HAP-1 (cell line): ENCODE measurements around the gene SNRPA1.

ENCODE experiments used
- DNase-seq, 2 experiments: peaks; one replicate each; pipeline ENCODE4 v3.0.0-alpha.2; 2016 to 2020; ENCODE audit warnings: low spot score in 2 of 2
- H3K27me3 ChIP-seq: fragments of 250-450 bp; sonication (Bioruptor Pico); 2 replicates; pipeline ENCODE4 v1.5.1; 2020; ENCODE audit warnings: low read depth, mild to moderate bottlenecking, moderate library complexity
- H3K36me3 ChIP-seq: fragments of 250-450 bp; sonication (Bioruptor Pico); replicated peaks from 2 replicates; pipeline ENCODE4 v1.5.1; 2020; ENCODE audit warnings: mild to moderate bottlenecking
- H3K4me1 ChIP-seq: fragments of 250-450 bp; sonication (Bioruptor Pico); 2 replicates; pipeline ENCODE4 v1.5.1; 2020; ENCODE audit warnings: mild to moderate bottlenecking
- H3K4me3 ChIP-seq: fragments of 250-450 bp; sonication (Bioruptor Pico); 2 replicates; pipeline ENCODE4 v1.5.1; 2020; ENCODE audit warnings: mild to moderate bottlenecking, moderate library complexity
- H3K9me3 ChIP-seq: fragments of 250-450 bp; sonication (Bioruptor Pico); 2 replicates; pipeline ENCODE4 v1.5.1; 2020; ENCODE audit warnings: mild to moderate bottlenecking, moderate library complexity
- in situ Hi-C: fragments of 300-500 bp; cut with MboI; formaldehyde crosslinking; loops from 3 replicates; pipeline ENCODE4 v1.14.3; 2020; ENCODE audit warnings: low sequenced_read_pairs, inconsistent platforms, mixed read lengths

Gene SNRPA1

DNA sequence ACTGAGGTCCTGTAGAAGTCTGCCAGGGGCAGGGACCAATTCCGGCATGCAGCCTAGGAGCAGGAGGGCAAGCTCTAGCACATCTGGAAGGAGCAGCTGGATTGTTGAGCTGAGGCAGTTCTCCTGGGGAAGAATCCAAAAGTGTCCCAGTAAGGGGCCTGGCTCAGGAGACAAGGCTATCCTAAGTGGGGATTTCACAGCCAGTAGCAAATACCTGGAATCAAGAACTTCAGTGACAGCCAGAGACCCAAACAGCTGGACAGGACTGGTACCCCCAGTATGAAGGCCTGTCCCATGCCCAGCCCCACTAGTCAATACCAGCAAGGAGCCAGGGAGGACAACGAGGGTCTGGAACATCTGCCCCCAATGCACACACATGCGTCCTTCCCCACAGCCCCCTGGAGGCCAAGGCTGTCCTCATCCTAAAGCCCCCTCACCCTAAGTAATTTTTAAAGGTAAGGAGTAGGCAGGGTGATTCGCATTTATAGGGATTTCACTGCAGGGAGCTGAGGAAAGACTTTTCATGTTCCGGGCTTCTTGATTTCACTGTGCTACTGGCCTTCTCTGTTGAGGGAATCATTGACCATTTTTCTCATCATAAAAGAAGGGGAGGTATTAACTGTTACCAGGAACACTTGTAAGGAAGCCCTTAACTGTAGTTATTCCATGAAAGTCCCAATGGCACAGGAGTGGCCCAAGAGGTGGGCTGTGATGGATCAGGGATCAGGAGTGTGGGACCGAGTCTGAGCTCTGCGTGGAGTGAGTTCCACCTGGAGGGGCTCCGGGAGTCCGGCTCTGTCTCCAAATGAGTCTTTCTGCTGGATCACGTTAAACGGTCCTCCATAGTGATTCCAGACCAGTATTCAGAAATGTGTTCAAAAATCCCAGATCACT, 40.6 kb downstream of the SNRPA1 start:
- Histone ChIP-seq H3K27me3 (0 out of 2 replicates have a peak, but pooled peaks cover 3% of the 10 kb centered on the region), H3K4me3 (no peak overlapping the region), H3K9me3 (no peaks in the 10 kb centered on the region), H3K4me1 (peaks cover 7% of the 10 kb centered on the region), H3K36me3 (no peaks in the 10 kb centered on the region)
- DNase-seq: no peak
- in situ Hi-C loops: loop anchor here (5.0 to 25.0 kb wide), 3 partner anchors 167 to 342 kb away; partner anchors contain the start of gene LRRK1

DNA sequence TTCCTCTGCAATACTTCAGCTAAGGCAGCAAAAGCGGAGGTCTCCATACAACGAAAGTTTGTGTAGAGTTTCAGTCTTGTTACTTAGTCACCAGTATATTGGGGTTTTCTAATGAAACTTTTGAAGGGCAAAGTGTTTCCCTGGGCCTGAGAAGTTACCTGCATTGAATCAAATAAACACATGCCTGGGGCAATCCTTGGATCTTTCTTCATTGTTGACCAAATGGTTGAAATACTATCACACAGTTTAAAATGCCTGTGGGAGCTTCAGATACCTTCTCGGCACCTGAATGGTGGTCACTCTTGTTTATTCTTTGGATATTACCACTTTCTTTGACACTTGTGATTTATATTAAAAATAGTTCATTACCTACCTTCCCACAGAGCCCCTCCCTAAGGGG, 42.2 kb downstream of the SNRPA1 start:
- DNase-seq: no peak
- no peaks in the 10 kb centered on the region for H3K9me3 ChIP-seq
- peaks cover 7% of the 10 kb centered on the region for H3K4me1 ChIP-seq
- peaks cover 7% of the 10 kb centered on the region for H3K36me3 ChIP-seq
- H3K4me3 ChIP-seq: peak overlapping the region; percentile 54
- in situ Hi-C loops: loop anchor here (25.0 kb wide), 1 partner anchor 341 kb away; the partner anchor contains the start of gene LRRK1
- H3K27me3 ChIP-seq: 0 out of 2 replicates have a peak, but pooled peaks cover 3% of the 10 kb centered on the region

DNA sequence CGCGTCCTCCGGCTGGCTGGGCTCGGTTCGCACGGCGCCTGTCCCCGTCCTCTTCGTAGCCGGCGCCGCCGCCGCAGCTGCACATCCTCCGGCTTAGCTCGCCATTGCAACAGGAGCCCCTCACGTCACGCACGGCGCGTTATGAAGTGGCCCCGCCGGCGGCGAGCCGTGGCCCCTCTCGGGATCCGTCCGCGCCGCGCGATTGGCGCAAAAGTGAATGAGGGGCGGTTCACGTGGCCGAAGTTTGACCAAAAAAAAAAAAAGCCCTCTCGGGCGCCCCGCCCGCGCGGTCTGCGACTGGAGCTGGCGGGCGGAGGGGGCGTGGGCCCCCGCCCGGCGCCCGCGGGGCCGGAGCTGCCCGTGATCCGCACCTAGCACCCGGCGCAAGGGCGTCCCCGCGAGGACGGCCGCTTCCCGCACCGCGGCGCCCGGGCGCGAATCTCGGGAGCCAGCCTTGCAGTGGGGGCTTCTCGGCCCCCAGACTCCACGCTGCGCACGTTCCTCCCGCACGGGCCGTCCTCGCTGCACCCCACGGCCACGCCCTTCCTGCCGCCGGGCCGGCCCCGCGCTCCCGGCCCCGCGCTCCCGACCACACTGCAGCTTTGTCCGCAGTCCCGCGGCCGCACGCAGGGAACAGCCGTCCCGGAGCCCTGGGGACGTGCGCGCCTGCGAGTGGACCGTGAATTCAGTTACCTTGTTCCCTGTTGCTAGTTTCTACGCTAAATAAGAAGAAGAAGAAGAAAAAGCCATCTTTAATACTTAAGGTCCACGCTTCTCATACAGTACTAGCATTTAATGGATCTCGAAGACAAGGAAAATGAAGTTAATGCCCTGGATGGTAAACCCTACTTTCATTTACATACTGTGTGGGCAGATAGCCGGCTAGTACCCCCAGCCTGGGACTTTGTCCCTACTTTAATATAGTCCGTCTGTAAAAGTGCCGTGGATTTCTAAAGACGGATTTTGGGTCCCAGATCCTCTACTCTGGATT, 42.9 kb downstream of the SNRPA1 start, which contains the start of gene CHSY1:
CHSY1 (minus strand) TSS at position 219 of the 991 bp plus-strand sequence. CDS start 592 bp downstream, outside the sequence.
- 0 out of 2 replicates have a peak, but pooled peaks cover 3% of the 10 kb centered on the region for H3K27me3 ChIP-seq

DNA sequence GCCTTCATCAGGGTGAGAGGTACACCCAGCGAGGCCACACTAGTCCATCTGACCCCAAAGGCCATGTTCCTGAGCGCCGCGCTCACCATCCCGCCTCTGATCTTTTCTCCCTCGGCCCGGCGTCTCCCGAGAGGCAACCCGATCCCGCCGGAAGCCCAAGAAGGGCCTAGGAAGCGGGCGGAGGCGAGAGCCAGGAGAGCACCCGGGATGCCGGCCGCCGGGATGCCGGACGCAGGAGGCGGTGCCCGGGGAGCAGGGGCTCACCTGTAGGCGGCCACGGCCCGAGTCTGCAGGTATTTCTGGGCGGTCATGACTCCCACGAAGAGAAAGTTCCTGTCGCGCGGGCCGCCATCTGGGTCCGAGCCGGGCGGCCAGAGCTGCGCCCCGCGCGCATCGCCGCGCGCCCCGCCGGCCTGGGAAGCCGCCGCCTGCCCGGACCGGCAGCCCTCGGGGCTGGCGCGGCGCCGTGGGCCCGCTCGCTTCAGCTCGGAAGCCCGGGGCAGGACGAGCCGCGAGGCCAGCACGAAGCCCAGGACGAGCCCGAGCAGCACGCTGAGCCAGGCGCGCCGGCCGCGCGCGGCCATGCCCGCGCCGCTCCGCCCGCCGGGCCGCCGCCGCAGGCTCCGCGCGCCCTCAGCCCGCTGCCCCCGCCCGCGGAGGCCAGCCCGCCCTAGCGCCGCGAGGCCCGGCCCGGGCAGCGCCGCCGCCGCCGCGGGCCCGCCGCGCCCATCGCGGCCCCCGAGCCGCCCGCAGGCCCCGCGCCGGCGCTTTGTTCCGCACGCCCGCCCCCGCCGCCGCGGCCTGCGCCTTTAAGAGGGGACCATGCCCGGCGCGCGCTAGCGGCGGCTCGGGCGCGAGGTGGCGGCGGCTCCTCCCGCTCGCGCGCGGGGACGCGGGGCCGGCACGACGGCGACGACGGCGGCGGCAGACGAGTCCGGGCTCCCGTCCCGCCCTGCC, 43.9 kb downstream of the SNRPA1 start:
- Histone ChIP-seq H3K4me3 (peak overlapping the region; percentile 62), H3K36me3 (peaks cover 8% of the 10 kb centered on the region), H3K27me3 (0 out of 2 replicates have a peak, but pooled peaks cover 3% of the 10 kb centered on the region), H3K9me3 (no peaks in the 10 kb centered on the region), H3K4me1 (peaks cover 7% of the 10 kb centered on the region)
- in situ Hi-C loops: loop anchor here (25.0 kb wide), 1 partner anchor 339 kb away; the partner anchor contains the start of gene LRRK1
- peak; percentile 26 to 73 for DNase-seq

More for the DNA sequence above, 42.9 kb downstream of the SNRPA1 start, which contains the start of gene CHSY1:
- DNase-seq: peak; percentile 74 to 87
- Histone ChIP-seq H3K4me1 (peaks cover 7% of the 10 kb centered on the region), H3K4me3 (peak within 1 kb of the TSS; percentile 62), H3K36me3 (peaks cover 8% of the 10 kb centered on the region), H3K9me3 (no peaks in the 10 kb centered on the region)
- in situ Hi-C loops: loop anchor here (25.0 kb wide), 1 partner anchor 340 kb away; the partner anchor contains the start of gene LRRK1

DNA sequence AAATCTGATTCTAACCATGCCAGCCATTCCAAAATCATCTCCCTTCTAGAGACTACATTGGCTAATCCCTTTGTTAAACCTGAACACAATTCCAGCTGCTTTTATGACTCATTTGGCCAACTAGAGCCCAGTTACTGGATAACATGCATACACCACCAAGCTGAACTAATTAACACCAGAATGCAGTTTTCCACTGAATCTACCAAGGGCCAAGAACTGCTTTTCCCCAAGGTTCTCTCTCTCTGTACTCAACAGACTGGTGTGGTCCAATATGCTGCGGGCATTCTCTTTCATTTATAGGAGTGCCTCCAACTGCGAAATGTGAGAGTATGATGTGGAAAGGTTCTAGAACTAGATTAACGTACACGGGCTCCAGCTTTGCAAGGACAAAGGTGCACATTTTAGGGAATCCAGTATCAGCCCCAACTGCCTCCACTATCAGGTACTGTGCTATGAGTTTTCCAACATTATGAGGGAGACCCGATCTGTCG, 44.7 kb downstream of the SNRPA1 start:
- H3K4me3 ChIP-seq: peak overlapping the region; percentile 62
- H3K9me3 ChIP-seq: no peaks in the 10 kb centered on the region
- H3K4me1 ChIP-seq: peaks cover 7% of the 10 kb centered on the region
- DNase-seq: peak in 1 of 2 experiments; percentile 74
- H3K36me3 ChIP-seq: peaks cover 8% of the 10 kb centered on the region
- in situ Hi-C loops: loop anchor here (25.0 kb wide), 1 partner anchor 338 kb away; the partner anchor contains the start of gene LRRK1
- H3K27me3 ChIP-seq: 0 out of 2 replicates have a peak, but pooled peaks cover 3% of the 10 kb centered on the region

DNA sequence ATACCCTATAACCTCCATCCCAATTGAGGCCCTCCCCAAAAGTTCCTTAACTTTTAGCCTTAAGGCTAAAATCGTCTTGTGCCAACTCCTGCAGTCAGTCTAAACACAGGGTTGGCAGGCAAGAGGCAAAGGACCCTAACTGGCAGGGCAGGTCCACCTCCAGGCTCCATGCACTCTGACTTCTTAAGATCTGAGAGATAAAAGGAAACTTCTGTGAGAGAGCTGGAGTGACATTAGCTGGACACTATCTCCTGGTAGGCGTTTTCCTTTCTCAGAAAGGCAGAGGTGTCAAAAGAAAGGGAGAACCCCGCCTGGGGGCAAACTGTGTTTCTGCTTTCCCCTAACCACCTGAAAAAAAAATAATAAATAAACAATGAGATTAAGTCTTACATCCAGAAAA, 46.8 kb downstream of the SNRPA1 start:
- in situ Hi-C loops: no loop called here
- H3K4me3 ChIP-seq: no peak overlapping the region
- no peaks in the 10 kb centered on the region for H3K9me3 ChIP-seq
- no peak for DNase-seq
- peaks cover 8% of the 10 kb centered on the region for H3K36me3 ChIP-seq
- no peaks in the 10 kb centered on the region for H3K27me3 ChIP-seq
- H3K4me1 ChIP-seq: peaks cover 15% of the 10 kb centered on the region

DNA sequence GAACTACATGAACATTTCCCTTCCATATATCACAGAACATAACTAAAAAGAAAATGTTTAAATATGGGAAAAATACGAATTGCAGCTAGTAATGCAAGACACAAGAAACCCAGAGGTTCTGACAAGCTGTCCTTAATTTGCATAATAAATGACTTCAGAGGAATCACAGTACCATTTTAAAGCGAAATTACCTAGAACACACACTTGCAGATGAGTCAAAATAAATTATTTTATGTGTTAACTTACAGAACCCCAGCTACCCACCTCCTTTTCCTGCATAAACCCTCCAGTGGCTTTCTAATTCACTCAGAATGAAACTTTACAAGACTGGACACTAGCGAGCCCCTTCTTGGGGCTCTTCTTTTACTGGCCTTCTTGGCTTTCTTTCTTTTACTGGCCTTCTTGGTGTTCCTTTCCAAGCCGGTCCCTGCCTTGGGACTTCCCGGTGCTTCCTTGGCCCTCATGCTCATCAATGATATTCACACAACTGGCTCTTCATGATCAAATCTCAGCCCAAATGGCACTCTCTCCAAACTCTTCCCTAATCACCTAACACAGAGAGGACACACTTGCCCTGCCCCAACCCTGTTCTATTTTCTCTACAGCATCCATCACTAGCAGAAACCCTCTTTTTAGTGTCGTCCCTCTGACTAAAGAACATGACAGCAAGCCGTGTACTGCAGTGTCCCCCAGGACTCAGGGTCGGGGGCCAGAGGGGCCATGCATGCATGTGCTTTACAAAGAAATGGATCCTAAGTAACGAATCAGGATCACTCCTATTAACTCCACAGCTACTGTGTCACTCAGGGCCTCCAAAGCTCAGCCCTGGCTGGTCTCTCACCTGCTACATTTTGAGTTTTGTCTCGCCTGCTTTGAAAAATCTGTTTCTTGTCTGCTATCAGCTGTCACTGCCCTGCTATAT, 48.0 kb downstream of the SNRPA1 start:
- peaks cover 9% of the 10 kb centered on the region for H3K36me3 ChIP-seq
- no peaks in the 10 kb centered on the region for H3K9me3 ChIP-seq
- in situ Hi-C loops: no loop called here
- H3K4me1 ChIP-seq: peaks cover 24% of the 10 kb centered on the region
- no peak for DNase-seq
- H3K4me3 ChIP-seq: no peak overlapping the region
- H3K27me3 ChIP-seq: no peaks in the 10 kb centered on the region

DNA sequence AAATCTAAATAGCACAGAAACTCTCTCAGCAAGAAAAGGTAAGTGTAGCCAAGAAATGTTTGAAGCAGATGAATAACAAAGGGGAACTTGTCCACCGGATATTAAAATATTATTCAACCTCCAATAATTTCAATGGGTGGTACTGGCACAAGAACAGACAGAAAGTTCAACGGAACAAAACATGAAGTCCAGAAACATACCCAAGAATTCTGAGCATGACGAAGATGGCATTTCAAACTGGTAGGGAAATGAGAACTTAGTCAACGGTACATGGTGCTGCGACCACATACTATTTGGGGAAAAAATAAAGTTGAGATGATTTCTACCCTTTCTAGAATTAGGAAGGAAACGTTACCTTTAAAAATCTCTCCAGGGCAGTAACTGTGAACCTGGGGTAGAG, 48.7 kb downstream of the SNRPA1 start:
- Histone ChIP-seq H3K4me1 (peaks cover 27% of the 10 kb centered on the region), H3K36me3 (peaks cover 13% of the 10 kb centered on the region), H3K27me3 (no peaks in the 10 kb centered on the region), H3K9me3 (no peaks in the 10 kb centered on the region), H3K4me3 (no peak overlapping the region)
- in situ Hi-C loops: no loop called here
- DNase-seq: no peak

DNA sequence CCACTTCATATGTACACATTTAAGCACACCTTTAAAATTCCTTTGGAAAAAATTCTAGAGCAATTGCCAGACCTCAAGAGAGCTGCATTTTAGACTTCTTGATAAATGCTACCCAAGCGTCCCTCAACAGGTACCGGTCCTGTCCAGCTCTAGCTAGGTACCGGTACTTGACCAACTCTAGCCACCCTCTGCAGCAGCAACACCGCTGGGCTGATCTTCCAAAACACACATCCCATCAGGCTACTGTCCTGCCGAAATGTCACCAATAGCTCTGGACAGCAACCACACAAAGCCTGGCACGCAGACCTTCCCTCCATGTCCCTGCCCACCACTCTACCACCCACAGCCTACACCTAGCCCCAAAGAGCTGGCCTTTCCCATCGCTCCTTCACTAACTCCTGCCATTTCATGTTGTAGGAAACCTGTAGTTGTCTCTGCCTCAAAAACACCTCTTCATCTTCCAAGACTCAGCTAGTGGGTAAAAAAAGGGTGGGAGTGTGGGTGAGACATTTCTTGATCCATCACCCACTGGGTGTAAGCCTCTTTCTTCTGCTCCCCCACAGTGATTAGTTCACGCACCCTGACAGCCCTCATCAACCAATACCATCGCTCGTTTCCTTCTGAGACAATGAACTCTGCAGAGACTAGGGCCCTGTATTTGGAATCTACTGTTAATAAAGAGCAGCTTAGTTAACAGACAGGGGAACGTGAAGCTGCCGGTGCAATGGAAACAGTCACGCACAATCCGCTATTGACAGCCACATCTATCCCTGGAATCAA, 50.0 kb downstream of the SNRPA1 start:
- Histone ChIP-seq H3K9me3 (no peaks in the 10 kb centered on the region), H3K4me1 (peaks cover 25% of the 10 kb centered on the region), H3K27me3 (no peaks in the 10 kb centered on the region), H3K4me3 (no peak overlapping the region), H3K36me3 (peaks cover 13% of the 10 kb centered on the region)
- DNase-seq: no peak
- in situ Hi-C loops: no loop called here

DNA sequence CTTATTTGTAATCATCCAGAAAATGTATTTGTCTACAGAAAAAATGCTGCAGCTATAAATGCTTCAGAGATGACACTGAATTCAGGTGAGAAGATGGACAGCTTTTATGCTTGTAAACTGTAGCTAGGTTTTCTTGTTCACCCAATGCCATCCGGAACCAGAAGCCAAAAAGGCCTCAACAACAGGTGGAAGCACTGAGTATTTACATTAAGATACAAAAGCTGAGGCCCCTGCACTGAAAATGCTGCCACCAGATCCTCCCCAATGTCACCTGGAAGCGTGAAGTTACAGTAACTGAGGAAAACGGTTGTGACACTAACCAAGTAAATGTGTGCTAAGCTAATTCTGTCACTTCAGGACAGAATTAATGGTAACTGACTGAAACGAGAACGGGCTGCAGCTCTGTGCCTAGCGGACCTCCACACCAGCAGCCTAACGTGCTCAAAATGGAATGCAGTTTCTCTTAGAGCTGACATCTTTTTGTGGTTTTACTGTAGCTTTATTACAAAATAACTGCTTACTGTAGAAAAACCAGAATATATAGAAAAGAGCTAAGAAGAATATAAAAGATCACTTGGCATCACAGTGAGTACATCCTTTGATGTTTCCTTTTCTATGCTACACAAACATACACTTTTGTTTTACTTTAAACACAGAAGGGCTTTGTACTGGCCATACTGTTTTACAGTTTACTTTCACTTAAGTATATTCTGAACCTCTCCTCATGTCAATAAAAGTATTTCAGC, 50.8 kb downstream of the SNRPA1 start:
- H3K36me3 ChIP-seq: peaks cover 13% of the 10 kb centered on the region
- H3K4me1 ChIP-seq: peaks cover 20% of the 10 kb centered on the region
- no peak for DNase-seq
- no peak overlapping the region for H3K4me3 ChIP-seq
- no peaks in the 10 kb centered on the region for H3K9me3 ChIP-seq
- H3K27me3 ChIP-seq: no peaks in the 10 kb centered on the region
- in situ Hi-C loops: no loop called here
